Measurements from ENCODE around the gene CD59.
A peak's percentile ranks its signal among the peaks of the same experiment; 100 is the strongest.
"Not testable (repeated sequence)": the region's sequence is repeated elsewhere in the genome, so short reads cannot be mapped to it uniquely, and the experiment has no call there.

Gene CD59

DNA sequence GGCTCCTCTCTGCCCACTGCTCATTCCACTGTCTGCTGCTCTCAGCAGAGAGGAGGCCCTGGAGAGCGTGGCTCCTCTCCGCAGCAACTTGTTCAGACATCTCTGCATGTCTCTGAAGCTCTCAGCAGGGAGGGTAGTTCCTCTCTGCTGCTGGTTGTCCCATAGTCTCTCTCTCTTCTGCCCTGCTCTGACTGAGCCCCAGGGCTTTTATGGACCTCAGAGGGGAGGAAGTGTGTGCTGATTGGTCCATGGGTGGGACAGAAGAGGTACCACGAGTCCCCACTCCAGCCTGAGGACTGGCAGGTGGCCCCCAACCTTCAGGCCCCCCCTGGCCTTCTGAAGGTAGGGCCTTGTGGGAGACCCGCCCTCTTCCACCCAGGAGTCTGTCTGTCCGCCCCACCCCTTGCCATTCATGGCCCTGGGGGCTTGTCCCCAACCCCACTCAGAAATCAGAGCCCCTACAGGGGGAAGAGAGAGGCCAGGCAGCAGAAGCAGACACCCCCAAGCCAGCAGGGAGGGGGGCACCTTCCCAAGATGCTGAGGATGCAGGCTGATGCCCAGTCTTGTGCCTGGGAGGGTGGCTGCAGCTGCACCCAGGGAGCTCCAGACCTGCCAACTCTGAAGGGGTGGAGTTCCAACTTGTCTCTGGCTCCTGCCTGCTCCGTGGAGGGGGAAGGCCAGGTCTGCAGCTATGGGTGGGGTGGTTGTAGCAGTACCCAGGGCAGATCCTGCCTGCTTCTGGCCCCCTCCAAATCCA lies 70.7 kb downstream of the CD59 start:
- no peak for DNase-seq

DNA sequence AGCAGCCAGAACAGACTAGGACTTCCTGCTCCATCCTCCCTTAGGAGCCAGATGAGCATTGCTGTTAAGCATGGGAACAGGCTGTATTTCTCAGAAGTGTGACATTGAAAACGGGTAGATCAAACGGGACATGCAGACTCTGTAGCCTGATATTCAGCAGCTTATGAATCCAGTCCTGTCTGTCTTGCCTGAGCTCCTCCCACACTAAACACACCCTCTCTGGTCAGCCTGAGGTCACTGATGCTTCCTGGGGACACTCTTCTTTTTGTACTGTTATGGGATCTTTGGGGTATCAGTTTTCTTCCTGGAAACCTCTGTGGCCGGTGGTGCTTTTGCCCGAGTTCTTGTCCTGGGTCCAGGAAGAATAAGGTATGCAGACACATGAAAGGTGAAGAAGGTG lies 71.4 kb downstream of the CD59 start:
- DNase-seq = no peak

DNA sequence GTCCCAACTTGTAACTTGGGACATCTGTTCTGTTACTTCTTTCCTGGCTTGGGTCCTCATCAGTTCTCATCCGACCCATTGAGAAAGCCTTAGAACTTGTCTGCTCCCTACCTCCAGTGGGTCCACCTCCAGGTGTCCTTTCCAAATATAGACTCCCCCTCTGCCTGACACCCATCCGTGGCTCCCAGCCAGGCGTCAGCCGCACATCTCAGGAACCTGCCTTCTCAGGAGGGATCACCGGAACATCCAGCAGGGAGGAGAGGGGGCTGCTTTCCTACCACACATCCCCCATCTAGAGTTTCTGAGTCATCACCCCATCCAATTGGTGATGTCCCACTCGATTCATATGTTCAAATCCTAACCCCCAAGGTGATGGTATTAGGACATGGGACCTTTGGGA lies 72.1 kb downstream of the CD59 start:
- DNase-seq = no peak

DNA sequence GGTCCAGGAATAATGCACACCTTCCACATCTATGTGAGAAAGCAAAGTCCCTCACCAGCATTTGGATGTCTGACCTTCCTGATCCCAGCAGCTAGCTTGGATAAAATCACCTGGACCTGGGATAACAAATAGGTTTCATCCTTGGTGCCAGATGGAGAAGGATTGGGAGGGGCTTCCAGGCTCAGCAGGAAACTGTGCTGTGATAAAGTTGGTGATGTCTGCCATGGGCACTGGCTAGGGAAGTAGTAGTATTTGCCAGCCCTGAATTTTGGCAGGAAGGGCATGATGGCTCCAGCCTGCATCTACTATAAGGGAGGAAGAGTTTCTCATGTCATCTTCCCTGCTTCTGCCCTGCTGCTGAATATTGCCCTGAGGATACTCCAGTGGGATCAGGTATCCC lies 73.1 kb downstream of the CD59 start:
- no peak for DNase-seq

DNA sequence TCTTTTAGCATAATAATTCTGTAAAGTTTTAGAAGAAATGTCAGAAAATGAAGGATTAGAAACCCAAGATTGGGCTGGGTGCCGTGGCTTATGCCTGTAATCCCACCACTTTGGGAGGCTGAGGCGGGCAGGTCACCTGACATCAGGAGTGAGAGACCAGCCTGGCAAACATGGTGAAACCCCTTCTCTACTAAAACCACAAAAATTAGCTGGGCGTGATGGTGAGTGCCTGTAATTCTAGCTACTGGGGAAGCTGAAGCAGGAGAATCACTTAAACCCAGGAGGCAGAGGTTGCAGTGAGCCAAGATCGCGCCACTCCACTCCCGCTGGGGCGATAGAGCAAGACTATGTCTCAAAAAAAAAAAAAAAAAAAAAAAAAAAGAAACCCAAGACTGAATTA lies 74.7 kb downstream of the CD59 start:
- DNase-seq = not testable (repeated sequence)

DNA sequence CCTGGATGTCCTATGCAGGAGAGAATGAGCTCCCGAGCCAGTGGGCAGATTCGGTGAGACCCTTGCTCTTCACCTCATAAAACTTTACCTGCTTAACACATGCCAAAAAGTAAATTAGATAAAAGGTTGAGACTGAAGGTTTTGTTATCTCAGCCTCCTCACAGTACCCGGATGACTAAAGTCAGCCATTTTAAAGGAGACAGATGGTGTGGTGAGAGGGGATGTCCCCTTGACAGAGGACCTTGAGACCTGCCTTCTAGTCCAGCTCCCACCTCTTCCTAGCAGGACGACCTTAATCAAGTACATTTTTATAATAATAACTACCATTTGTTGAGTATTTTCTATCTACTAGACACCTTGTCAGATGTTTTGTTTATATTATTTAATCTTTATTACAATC lies 75.3 kb downstream of the CD59 start:
- no peak for DNase-seq

DNA sequence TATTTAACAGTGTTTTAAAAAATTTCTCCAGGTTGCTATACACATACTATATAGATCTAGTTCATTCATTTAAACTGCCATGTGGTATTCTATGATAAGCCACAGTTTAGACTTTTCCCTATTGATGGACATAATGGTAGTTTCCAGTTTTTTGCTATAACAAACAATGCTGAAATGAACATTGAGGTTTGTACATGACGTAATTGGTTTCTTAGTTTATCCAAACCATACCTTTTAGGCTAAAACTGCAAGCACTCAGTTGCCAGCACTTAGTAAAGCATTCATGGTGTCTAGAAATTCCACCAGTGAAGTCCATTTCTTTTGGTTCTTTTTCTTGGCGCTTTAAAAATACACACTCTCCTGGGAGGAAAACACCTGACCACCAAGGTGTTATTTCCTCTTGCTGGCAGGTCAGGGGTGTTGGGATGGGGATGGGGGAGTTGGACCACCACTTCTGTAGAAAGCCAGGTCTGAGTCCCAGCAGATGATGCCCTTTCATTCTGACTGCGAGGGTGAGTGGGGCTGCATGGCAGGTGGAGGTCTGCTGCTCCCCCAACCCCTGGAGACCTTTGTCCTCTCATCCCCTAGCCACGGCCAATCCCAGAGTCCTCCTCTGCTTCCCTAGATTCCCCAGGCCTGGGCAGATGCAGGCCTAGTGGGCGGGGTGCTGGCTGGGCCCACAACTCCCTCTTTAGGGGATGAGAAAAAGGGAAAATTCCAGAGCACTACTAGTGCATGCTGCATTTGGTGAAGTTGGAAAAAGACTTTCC lies 76.7 kb downstream of the CD59 start:
- DNase-seq = no peak

DNA sequence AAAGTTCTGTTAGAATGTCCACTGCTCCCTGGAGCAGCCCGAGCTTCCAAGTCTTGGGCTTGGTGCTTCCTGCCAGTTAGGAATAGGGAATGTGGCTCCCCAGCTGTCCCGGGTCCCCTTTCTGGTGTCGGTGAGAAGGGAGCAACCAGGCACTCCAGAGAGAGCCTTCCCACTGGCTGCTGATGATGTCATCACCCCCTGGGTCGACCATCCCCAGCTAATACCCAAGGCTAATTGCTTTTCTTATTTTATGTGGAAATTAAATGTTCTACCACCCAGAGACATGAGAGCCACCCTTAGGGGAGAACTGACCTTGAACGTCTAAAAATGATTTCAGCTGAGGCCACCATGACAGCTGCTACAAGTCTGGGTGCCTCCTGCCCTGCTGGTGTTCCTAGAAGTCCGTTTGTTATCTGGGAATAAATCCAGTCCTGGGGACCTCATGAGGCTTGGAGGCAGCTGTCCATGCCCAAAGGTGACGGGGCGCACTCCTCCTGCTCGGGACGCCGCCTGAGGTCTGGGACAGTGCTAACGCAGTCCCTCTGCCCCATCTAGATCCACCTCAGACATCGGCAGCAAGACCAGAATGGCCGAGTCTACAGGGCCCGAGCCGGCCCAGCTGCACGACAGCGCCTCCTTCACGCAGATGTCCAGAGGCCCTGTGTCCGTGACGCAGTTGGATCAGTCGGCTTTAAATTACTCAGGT lies 77.9 kb downstream of the CD59 start:
- peak in 1 of 2 experiments; percentile 30 for DNase-seq

DNA sequence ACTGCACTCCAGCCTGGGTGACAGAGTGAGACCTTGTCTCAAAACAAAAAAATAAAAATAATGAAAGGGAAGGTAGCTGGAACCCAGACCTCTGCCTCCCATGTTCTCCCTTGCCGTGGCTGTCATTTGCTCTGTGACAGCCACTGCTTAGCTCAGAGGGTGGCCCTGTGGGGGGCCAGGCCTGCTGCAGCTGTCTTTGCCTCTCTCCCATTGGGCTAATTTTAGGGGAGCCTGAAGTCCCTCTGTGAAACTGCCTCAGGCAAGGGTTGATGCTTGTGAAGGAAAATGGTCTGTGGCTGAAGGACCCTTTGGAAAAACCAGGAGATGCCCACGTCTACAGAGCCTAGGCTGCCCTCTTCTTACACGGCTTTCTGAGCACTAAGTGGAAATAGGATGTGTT lies 78.5 kb downstream of the CD59 start:
- no peak for DNase-seq

DNA sequence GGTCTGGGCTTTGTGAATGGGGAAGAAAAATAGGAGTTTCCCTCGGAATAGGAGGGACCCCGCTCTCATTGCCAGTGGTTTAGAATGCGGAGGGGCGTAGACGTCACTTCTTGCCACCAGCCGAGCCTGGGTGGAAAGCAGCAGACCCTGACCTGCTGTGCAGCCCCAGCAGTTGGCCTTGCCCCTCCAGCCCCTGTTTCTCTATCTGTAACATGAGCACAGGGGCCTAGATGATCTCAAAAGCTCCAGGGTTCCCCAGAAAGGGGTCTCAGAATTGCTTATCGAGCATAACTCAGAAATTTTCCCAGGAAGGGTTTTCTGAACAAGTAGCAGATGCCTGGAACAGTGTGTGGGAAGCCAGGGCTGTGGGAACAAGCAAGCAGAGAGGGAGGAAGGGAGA lies 79.5 kb downstream of the CD59 start:
- DNase-seq = no peak

DNA sequence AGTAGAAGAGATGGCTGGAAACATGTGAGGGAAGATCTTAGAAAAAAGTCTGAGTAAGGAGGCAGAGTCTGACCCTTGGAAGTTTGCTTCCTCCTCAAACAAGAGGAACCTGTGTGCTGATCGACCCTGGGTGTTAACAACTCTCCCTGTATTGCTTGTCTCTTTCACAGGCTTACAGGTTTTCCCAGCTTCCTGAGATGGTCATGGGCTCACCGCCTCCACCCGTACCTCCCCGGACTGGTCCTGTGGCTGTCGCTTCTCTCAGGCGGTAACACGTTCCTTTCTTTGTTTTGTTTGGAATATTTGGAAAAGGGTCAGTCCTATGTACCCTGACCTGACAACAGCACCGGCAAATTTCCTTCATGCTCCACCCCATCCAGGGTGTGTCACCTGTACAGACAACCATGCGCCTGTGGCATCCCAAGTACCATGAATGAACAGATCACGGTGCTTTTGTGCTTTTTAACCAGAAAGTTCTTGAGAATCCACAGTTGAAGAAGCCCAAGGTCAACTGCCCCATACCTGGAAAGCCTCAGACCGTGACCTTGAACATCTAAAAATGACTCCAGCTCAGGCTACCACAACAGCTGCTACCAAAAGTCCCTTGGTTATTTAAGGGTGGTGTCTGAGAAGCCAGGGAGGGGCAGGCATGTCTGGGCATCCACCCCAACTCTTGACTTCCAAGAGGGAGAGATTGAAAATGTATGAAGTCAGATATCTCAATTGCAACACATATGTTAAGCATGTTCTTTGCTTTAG lies 80.2 kb downstream of the CD59 start:
- no peak for DNase-seq

DNA sequence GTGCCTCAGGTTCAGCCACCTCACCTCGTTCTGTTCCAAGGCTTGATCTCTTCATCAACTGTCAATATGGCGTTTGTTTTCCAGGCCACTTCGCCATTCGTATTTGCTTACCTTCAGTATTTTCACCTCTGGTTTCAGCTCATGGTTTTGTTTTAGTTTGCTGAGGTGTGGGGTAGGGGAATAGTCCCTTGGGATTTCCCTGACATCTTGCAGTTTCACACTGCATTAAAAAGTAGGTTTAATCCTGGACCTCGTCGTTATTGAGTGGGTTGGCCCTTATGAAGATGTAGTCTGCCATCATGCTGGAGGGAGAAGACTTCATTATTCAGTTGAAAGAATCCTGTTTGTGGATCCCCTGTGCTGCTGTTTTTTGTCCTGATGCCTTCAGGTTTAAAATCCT lies 81.6 kb downstream of the CD59 start:
- no peak for DNase-seq

Measured in SHP77 (cell line).